Measurements from ENCODE around the gene TPRG1L.

DNA sequence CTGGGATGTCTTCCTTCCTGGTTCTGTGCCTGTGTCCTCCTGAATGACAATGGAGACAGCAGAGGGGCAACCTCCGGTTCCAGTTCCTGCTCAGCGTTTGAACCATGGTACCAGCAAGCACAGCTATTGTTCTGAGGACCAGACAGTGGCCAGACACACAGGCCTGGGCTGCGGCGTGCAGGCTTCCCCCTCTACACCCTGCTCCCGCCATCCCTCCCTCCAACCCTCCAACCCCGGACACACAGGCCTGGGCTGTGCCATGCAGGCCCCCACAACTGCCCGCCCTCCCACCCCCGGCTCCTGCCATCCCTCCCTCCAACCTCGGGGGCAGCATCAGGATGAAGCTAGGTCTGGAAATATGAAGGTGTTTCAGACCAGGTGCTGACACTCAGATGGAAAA, 8.0 kb upstream of the TPRG1L start:
- TF ChIP-seq, protein P1, sequence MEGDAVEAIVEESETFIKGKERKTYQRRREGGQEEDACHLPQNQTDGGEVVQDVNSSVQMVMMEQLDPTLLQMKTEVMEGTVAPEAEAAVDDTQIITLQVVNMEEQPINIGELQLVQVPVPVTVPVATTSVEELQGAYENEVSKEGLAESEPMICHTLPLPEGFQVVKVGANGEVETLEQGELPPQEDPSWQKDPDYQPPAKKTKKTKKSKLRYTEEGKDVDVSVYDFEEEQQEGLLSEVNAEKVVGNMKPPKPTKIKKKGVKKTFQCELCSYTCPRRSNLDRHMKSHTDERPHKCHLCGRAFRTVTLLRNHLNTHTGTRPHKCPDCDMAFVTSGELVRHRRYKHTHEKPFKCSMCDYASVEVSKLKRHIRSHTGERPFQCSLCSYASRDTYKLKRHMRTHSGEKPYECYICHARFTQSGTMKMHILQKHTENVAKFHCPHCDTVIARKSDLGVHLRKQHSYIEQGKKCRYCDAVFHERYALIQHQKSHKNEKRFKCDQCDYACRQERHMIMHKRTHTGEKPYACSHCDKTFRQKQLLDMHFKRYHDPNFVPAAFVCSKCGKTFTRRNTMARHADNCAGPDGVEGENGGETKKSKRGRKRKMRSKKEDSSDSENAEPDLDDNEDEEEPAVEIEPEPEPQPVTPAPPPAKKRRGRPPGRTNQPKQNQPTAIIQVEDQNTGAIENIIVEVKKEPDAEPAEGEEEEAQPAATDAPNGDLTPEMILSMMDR (IDR thresholded peaks at IDR 0.05; ENCODE audit: borderline replicate concordance, extremely low read depth, low read length, poor library complexity, severe bottlenecking): no peak
- no peak for TF ChIP-seq EZH2 (IDR thresholded peaks at IDR 0.05; ENCODE audit: borderline replicate concordance, low read depth, low read length, severe bottlenecking)

Data from DND-41 (cell line).